Measurements from ENCODE around the gene GCNT4. TPM values are rescaled to one million over a fixed set of nuclear protein-coding genes. Genes with fewer than 3 reads are reported as not detected.

Gene GCNT4
- total RNA-seq, 1 experiment from 2014 or later, result not detected

DNA sequence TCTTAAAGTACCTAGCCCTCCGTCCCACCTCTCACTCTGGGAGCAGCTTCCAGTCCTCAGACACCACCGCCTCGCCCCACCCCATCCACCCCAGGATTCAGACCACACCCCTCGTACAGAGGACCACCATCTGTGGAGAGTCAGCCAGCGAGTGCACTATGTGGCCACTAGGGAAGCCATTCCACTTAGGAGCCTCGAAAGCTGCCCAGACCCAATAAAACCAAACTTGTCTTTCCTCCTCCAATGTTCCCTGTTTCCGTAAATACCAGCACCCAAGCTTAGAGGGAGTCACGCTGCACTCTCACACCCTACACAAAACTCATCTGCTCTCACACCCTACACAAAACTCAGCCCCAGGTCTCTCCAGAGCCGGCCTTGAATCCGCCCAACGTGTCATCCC is 1.9 kb downstream of the GCNT4 start:
- peak; percentile 36 for DNase-seq (ENCODE audit: low read depth)

DNA sequence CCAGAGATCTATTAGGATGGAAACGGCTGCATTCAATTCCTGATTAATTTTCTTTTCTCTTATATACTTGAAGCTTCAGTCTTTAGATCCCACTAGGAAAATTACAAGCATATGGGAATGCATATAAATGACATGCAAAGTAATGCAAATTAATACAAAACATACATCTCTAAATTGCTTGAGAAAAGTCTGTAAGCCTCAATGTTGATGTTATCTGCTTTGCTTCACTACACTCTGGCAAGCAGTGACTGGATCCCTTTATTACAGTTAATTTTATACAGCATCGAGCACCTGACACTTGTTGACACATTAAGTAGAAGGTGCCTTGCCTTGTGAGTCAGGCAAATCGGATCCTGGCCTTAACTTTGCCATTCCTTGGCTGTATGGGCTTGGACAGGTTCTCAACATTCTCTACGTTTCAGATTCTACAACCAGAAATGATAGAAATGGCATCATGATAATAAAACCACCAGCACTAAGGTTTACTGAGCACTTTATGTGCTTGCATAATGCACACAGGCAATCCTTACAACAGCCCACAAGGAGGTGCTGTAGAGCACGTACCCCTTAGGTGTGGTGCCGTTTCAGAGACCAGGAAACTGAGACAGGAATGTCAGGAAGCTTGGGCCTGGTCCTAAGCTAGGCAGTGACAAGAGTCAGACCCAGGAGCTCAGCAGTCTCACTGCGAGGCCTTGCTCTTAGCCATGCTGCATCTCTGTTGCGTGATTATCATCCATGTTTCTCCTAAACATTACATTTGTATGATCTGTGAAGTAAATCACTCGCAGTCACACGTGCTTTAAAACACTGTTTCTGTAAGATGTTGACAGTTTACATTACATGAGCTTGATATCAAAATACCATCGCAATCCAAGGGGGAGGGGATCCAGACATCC is 2.7 kb downstream of the GCNT4 start:
- DNase-seq (ENCODE audit: low read depth), result peak; percentile 44

DNA sequence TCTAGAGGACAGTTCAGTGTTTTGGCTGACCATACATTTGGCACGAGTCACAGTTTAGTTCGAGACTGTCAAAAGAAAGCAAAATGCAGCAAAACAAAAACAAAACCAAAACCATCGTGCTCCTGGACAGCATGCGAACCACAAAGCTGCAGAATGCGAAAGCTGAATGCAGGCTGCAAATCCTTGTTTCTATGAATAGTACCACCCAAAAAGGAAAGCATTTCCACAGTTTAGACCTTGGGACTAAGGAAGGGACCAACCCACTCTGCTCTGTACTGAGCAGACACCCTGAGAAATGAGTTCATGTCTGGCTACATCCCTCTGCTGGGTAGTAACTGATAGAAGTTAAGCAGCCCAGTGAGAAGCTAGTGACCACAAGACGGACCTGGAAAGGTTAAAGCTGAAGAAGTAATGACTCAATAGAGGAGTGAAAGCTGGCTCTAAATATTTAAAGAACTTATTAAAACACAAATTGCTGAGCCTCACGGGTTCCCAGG is 3.9 kb downstream of the GCNT4 start:
- DNase-seq (ENCODE audit: low read depth), result peak; percentile 17

DNA sequence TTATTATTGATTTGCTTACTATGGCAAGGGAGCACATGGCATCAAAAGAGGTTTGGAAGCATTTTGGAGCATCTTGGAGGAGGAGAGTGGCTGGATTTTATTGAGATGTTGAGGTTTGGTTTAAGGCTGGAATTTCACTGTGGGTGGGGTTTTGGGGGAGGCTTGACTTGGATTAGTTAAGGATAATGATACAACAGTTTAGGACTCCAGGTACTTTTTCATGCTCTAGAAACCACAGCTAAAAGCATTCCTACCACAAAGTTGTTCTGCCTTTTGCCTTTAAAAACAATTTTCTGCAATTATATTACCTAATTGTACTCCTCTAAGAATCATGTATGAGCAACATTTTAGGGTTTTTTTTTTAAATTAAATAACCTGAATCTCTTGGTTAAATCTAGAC is 5.0 kb downstream of the GCNT4 start:
- DNase-seq (ENCODE audit: low read depth), result no peak

DNA sequence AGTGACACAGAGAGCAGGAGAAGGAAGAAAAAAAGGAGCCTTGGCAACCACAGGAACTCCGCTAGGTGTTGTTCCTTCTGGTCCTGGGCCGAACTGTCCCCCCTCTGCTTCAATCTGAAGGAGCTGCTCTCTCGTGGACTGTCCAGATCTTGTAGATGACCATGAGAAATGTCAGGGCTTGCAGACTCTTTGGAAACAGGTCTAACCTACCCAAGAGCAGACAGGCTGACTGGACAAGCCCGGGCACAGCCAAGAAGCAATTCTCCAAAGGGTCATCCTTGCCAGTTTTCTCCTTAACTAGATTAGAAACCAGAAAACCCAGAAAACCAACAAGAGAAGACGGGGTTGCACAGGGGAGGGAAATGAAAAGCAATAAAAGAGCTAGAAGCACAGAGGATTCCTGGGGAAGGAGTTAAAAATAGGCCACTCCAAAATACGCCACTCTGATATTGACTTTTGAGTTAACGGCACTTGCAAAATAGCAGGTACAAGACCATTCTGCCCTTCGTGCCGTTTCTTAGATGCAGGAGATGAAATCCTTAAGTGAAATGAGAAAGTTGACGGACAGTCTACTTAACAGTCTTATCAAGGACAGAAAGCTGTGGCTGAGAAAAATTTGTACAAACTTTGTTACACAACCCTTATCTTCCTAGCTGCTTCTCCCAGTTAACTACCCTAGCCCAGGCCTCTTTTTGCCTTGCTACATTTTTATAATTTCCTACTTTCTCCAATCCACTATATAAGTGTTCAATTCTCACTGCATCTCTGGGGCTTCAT is 5.8 kb downstream of the GCNT4 start:
- no peak for DNase-seq (ENCODE audit: low read depth)

DNA sequence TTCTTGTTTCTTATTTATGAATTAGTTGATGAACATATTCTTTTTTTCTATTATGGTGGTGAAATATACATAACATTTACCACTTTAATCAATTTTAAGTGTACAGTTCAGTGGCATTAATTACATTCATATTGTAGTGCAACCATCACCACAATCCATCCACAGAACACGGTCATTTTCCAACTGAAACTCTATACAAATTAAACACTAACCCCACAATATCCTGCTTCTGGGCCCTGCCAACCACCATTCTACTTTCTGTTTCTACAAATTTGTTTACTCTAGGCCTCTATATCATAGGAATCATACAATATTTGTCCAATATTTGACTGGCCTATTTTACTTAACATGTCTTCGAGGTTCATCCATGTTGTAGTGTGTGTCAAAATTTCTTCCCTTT is 7.3 kb downstream of the GCNT4 start:
- no peak for DNase-seq (ENCODE audit: low read depth)

DNA sequence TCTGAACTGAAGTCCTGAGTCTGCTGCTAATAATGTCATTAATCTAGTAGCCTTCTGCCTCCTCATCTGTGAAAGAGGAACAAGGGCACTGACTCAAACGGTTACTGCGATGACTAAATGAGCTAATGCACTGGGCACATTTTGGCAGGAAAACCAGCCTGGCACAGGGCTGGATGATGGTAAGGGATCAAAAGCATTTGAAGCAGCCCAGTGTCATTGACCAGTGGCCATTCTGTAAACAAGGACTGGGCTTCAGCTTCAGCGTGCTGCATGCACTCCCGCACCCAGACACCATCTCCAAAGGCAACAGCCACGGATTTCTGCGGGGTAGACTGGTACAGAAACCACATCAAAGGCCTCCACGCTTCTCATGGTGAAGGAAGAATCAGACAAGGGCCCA is 8.0 kb downstream of the GCNT4 start:
- no peak for DNase-seq (ENCODE audit: low read depth)

DNA sequence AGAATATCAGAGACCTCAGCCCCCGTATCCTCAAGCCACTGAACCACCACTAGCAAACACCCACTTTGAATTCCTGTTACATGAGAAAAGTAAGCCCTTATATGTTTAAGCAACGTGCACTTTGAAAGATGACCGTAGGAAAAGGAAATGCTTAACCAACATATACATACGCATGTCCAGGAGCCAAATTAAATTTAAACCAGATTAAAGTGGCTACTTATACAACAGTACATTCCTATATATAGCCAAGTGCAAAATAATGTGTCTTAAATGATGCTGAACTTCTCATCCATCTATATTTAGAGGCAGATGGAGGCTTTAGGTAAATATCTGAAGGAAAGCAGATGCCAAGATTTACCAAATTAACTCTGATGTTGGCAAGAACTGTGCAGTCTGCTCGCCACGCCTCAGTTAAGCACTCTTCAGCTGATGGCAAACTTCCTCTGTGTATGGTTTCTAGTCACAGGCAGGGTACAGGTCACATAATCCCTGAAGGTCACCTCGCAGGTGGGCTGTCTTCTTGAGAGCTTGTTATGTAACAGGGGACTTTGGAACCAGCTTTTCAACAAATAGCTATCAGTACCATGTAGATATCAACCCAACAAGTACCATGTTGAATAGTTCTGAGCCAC is 8.6 kb downstream of the GCNT4 start:
- DNase-seq (ENCODE audit: low read depth), result no peak

DNA sequence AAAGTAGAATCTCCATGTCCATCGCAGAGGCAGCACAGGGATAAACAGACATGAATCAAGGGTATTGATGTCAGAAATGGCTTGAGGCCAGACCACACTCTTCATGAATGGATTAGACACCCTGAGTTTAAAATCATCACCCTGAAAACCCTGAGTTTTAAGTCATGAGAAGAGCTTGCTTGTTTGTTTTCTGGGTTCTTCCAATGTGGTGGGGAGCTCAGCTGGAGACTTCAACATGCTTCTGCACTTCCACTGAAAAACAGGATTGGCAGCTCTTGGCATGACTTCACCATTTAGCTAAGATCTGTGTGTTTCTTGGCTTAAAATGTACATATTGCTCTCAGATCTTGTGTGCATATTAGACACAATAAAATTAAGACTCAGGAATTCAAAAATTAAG is 9.8 kb downstream of the GCNT4 start:
- DNase-seq (ENCODE audit: low read depth), result no peak

DNA sequence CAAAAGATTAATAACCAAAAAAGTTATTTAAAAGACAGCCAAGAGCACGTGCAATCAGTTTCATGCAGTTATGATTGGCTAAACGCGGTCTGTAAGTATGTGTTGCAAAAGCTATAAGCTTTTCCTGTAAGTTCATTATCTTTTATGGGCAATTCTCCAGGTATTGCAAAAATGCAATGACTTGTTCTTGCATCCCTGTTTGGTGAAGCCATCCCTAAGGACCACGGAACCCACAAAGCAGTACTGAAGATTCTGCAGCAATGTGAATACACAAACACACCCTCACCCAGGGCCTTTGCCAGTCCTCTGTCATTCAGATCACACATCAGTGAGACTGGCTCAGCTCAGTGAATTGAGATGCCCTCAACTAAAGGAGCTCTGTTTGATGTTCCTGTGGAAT is 11.4 kb downstream of the GCNT4 start:
- DNase-seq (ENCODE audit: low read depth), result no peak

DNA sequence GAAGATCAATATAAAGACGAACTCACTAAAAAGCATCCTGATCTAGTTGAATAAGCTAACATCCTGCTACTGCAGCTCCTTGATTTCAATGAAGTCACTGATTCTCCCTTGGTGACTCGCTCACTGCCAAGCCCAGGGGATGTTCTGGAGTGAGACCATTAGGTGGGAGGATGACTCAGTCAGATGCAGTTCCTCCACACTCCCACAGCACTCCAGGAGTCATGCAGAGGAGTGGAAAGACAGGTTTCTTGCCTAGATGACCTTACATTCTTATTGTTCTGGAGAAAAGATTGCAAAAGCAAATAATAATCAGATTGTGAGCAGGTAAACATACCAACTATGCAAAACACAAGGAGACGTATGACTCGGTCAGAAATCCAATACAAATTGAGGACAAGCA is 15.3 kb downstream of the GCNT4 start:
- DNase-seq (ENCODE audit: low read depth), result peak; percentile 48

DNA sequence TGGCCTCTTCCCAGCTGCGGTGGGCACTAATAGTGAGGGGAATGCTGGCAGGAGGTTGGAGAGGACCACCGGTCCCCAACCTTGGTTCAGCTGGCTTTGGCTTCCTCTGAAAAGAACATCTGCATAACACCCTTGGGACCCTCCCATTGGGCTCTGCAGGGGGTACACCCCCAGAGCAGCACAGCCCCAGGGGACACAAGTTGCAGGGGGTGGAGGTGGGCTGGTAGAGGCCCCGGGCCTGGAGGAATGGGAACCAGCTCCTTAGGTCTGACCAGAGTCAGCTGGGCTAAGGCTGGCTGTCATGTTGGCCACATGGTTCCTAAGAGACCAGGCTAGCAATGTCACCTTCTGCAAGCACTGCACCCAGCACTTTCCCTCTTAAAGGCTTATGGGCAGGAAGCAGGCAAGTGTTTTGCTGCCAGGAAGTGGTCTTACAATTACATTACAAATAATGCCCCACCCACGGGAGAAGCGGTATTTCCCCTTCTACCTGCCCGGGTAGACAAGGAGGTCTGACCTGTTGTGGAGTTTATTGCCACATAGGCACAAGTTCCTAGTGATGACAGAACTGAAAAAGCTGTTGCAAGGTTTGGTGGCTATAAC is 18.1 kb downstream of the GCNT4 start:
- no peak for DNase-seq (ENCODE audit: low read depth)

DNA sequence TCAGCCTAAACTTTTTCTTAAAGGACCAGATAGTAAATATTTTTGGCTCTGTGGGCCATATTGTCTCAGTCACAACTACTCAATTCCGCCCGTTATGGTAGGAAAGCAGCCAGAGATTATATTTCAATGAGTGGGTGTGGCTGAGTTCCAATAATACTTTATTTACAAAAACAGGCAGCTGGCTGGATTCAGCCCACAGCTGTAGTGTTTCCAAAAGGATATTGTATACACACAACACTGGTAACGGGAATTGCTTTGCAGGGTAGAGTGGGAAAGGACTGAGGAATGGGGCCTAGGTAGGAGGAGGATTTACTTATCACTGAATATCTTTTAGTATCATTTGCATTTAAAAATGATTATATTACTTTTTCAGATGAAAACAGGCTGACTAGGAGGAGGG is 21.0 kb downstream of the GCNT4 start:
- no peak for DNase-seq (ENCODE audit: low read depth)

DNA sequence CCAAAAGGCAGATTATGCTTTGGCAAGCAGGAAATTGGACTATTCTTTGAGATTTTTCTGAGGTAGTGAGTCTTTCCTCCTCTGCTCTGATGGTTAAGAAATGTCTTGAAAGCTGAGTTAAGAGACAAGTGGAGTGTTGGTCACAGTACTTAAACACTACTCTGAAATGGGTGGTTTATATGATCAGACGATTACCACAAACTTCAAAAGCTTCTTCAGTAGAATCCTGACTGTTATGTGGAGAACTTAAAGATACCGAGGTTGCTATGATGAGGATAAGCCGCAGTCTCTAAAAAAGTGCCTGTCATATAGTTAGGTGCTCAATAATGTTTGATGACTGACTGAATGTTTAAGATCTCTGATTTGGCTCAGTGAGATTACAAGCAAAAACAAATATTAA is 24.3 kb downstream of the GCNT4 start:
- DNase-seq (ENCODE audit: low read depth), result no peak

DNA sequence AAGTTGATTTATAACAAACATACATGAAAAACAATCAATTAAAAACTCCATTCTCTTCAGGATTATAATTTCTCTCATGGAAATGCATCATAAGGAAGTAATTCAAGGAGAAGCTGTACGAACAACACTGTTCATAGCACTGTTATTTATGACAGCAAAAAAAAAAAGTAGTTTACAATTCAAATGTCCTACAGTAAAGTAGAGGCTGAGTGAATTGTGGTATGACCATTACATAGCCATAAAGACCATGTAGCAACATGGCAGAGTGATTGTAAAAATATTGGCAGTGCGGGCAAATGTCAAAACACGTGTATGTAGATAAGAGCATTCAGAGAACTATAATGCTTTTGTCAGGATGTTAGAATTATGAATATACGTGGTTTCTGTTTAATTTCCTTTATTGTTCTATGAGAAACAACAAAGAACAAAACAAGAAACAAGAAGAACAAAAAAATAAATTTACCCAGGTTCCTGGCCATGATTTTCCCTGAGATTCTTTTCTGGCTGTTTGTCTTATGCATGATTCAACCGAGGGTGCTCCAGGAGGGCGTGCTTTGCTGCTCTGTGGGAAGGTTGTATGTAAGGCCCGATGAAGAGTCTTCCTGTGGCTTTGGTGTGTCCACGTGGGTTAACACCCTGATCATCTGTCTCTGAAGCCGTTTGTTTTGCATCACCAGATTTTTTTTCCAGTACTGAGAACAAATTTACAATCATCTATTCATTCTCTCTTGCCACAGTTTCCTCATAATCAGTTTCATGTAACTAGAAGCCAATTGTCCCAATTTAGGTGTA is 28.8 kb downstream of the GCNT4 start:
- DNase-seq (ENCODE audit: low read depth), result no peak

DNA sequence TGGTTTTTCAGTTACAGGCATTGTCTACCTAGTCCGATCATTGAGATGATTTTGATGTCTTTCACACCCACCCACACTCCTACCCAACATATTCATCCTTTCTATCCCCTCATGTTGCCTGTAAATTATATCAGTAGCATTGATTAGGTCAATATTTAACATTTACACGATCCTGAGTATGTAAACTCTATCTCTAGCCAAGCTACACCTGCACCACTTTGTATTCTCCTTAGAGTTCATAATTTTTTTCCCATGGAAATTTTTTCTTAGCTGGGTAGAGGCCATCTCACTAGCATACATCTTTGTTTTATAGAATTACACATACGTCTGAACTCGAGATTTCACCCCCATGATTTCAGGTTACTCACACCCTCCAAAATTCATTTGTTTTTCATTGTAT is 30.6 kb downstream of the GCNT4 start:
- no peak for DNase-seq (ENCODE audit: low read depth)

DNA sequence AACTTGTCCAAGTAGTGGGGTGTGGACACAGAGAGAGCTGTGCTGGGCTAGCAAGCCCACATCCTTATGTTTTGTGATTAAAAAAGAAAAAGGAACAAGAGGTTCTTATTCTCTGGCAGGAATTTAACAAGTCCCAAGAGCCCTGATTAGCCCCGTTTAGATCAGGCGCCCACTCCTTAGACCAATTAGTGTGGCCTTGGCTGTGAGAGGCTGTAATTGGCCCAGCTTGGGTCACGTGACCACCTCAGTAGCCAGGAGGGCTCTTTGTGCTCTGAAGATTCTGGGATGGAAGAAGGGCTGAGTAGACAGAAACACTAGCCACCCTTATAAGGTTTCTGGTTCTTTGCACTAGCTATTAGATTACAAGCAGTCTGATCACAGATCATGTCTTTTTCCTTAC is 31.1 kb downstream of the GCNT4 start:
- peak; percentile 5 for DNase-seq (ENCODE audit: low read depth)

DNA sequence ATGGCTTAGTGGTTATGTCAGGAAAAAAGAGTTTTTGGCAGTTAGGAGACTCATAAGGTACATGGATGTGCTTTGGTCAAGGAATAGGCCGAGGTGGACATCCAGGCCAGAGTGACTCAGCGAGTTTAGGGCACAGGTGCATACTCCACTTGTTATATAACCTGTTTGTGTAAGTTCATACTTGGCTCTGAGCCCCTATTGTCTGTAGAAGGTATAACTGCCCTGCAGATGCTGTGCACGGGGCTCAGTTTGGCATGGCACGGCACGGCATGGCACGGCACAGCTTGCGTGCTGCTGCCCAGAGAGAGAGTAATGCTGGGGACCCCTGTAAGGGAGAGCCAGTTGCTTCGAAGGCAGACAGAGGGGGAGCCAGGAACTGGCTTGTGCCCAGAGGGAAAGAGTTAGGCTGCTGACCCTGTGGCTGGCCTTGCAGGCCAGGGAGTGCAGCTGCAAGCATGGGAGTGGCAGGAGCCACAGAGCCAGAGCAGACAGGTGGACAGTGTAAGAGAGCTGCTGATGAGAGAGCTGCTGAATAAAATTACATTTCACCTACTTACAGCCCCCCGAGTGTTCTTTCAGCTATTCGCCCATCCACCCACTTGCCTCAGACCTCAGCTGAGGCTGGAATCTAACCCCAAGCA is 32.2 kb downstream of the GCNT4 start:
- DNase-seq (ENCODE audit: low read depth), result no peak

DNA sequence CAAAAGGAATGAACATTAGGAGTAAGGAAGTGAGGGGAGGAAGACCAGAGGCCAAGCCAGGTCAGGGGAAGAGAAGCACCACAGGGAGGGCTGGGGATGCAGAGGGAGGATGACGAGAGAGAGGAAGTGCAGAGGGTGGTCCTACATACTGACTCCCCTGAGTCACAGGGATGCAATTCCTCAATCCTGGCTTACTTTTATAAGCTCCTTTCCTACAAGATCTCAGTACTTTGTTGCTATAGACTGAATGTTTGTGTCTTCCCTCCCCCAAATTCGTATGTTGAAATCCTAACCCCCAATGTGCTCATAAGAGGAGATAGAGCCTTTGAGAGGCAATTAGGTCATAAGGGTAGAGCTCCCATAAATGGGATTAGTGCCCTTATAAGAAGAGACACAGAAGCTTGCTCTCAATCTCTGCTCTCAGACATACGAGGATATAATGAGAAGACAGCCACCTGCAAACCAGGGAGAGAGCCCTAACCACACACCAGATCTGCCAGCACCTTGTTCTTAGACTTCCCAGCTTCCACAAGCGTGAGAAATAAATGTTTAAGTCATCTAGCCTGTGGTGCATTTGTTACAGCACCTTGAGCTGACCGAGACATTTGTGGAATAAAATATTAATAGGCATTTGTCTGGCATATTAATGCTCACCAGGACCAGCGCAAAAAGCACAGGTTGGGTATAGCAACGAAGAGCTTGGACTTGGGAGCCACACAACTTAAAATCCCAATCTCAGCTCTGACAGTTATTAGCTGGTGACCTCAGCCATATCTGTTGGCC is 33.4 kb downstream of the GCNT4 start:
- no peak for DNase-seq (ENCODE audit: low read depth)

DNA sequence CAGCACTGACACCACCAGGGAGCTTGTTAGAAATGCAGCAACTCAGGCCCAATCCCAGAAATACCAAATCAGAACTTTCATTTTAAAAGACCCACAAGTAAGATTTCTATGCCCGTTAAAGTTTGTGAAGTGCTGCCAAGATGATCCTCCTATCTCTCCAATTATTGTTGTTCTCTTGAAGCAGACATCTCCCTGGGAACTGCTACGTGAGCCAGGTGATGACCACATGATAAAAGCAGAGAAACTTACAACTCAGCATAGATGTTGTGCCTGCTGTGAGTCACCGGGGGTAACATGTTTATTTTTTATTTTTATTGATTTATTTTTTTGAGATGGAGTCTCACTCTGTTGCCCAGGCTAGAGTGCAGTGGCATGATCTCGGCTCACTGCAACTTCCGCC is 34.4 kb downstream of the GCNT4 start:
- DNase-seq (ENCODE audit: low read depth), result no peak
